HAP-1 (cell line): ENCODE data around the gene CPE.

Source experiments
- DNase-seq, 2 experiments: peaks; one replicate each; pipeline ENCODE4 v3.0.0-alpha.2; 2016 to 2020; ENCODE audit warnings: low spot score in 2 of 2
- H3K27me3 ChIP-seq: fragments of 250-450 bp; sonication (Bioruptor Pico); 2 replicates; pipeline ENCODE4 v1.5.1; 2020; ENCODE audit warnings: low read depth, mild to moderate bottlenecking, moderate library complexity
- H3K36me3 ChIP-seq: fragments of 250-450 bp; sonication (Bioruptor Pico); replicated peaks from 2 replicates; pipeline ENCODE4 v1.5.1; 2020; ENCODE audit warnings: mild to moderate bottlenecking
- H3K4me1 ChIP-seq: fragments of 250-450 bp; sonication (Bioruptor Pico); 2 replicates; pipeline ENCODE4 v1.5.1; 2020; ENCODE audit warnings: mild to moderate bottlenecking
- H3K4me3 ChIP-seq: fragments of 250-450 bp; sonication (Bioruptor Pico); 2 replicates; pipeline ENCODE4 v1.5.1; 2020; ENCODE audit warnings: mild to moderate bottlenecking, moderate library complexity
- H3K9me3 ChIP-seq: fragments of 250-450 bp; sonication (Bioruptor Pico); 2 replicates; pipeline ENCODE4 v1.5.1; 2020; ENCODE audit warnings: mild to moderate bottlenecking, moderate library complexity
- in situ Hi-C: fragments of 300-500 bp; cut with MboI; formaldehyde crosslinking; loops from 3 replicates; pipeline ENCODE4 v1.14.3; 2020; ENCODE audit warnings: low sequenced_read_pairs, inconsistent platforms, mixed read lengths

The CPE gene

DNA sequence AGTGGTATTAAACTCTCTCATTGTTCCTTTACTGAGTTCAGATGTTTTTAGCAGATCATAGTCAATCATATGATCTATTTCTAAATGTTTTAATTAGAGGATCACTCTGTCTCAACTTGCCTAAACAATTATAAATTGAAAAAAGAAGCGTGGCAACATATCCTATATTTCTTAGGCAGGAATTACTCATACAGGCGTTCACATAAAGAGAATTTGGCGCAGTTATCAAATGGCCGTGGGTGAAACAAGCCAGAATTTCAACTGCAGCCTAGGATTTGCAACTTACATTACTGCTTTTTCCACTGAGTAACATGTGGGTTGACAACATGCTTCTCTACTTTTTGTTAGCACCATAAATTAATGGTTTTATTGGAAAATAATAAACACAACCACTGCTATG is 141.3 kb downstream of the CPE start:
- Histone ChIP-seq H3K36me3 (no peaks in the 10 kb centered on the region), H3K9me3 (no peaks in the 10 kb centered on the region), H3K27me3 (no peaks in the 10 kb centered on the region), H3K4me1 (peaks cover 9% of the 10 kb centered on the region; the same call in 1 of the 2 replicates), H3K4me3 (no peak overlapping the region)
- DNase-seq = no peak
- in situ Hi-C loops = no loop called here

- Histone ChIP-seq H3K4me1 (no peaks in the 10 kb centered on the region), H3K9me3 (no peaks in the 10 kb centered on the region), H3K27me3 (no peaks in the 10 kb centered on the region), H3K4me3 (no peak overlapping the region), H3K36me3 (no peaks in the 10 kb centered on the region)
- in situ Hi-C loops = no loop called here
- no peak for DNase-seq
These were observed 143.2 kb downstream of the CPE start for GRCh38 chr4:165522050-165522449.

DNA sequence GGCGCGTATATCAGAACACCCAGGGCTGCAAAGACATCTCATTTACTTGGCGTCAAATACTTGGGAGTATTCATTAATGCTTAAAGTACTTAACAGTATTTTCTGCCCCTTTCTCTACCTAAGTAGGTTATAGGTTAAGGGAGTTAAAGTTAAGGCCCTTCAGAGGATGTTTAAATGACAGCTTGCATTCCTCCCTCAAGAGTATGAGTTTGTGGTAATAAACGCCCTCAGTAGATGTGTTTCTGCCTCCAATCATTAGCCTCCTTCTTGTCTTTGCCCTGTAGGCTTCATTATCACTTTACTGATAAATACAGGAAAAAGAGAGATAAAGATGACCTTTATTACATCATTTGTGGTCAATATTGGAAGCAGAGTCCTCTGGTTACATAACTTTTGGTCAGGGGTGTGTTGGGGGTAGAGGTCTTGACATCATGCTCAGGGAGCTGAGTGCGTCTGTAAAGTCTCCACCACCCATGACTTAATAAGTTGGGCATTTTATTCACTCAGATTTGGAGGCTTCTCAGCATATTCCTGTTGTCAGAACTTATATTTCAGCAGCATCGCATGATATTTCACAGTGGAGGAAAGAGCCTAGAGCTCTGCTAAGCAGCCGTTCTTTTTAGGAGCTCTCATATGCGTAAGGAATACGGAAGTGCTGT is 145.9 kb downstream of the CPE start:
- Histone ChIP-seq H3K4me3 (no peak overlapping the region), H3K9me3 (no peaks in the 10 kb centered on the region), H3K27me3 (no peaks in the 10 kb centered on the region), H3K4me1 (no peaks in the 10 kb centered on the region), H3K36me3 (no peaks in the 10 kb centered on the region)
- in situ Hi-C loops = loop anchor here (25.0 kb wide), 1 partner anchor 1063 kb away; no protein-coding TSS in a partner anchor
- no peak for DNase-seq

GRCh38 chr4:165532976-165533375 is 154.2 kb downstream of the CPE start:
- Histone ChIP-seq H3K4me1 (peaks cover 3% of the 10 kb centered on the region; the same call in 1 of the 2 replicates), H3K36me3 (no peaks in the 10 kb centered on the region), H3K4me3 (no peak overlapping the region), H3K27me3 (no peaks in the 10 kb centered on the region; the same call in 1 of the 2 replicates), H3K9me3 (no peaks in the 10 kb centered on the region)
- in situ Hi-C loops = loop anchor here (10.0 to 25.0 kb wide), 2 partner anchors 562 to 1054 kb away; no protein-coding TSS in a partner anchor
- peak; percentile 13 to 42 for DNase-seq

- peak; percentile 17 to 32 for DNase-seq
These were observed 158.3 kb downstream of the CPE start for GRCh38 chr4:165537028-165537648.

GRCh38 chr4:165539801-165540200 is 161.0 kb downstream of the CPE start:
- DNase-seq = no peak

More at GRCh38 chr4:165537028-165537648, 158.3 kb downstream of the CPE start:
- Histone ChIP-seq H3K9me3 (no peaks in the 10 kb centered on the region), H3K36me3 (no peaks in the 10 kb centered on the region), H3K4me3 (no peak overlapping the region), H3K27me3 (no peaks in the 10 kb centered on the region; the same call in 1 of the 2 replicates), H3K4me1 (peaks cover 3% of the 10 kb centered on the region; the same call in 1 of the 2 replicates)
- in situ Hi-C loops = loop anchor here (10.0 to 25.0 kb wide), 2 partner anchors 558 to 1050 kb away; no protein-coding TSS in a partner anchor

GRCh38 chr4:165540206-165540830 is 161.5 kb downstream of the CPE start:
- DNase-seq = no peak
- in situ Hi-C loops = loop anchor here (25.0 kb wide), 1 partner anchor 1047 kb away; no protein-coding TSS in a partner anchor

More at GRCh38 chr4:165539801-165540200, 161.0 kb downstream of the CPE start:
- in situ Hi-C loops = loop anchor here (10.0 to 25.0 kb wide), 2 partner anchors 555 to 1048 kb away; no protein-coding TSS in a partner anchor
- no peaks in the 10 kb centered on the region for H3K4me1 ChIP-seq
- no peaks in the 10 kb centered on the region; the same call in 1 of the 2 replicates for H3K27me3 ChIP-seq
- no peaks in the 10 kb centered on the region for H3K36me3 ChIP-seq
- H3K9me3 ChIP-seq = no peaks in the 10 kb centered on the region
- no peak overlapping the region for H3K4me3 ChIP-seq

GRCh38 chr4:165541851-165542459 is 163.1 kb downstream of the CPE start:
- no peaks in the 10 kb centered on the region for H3K27me3 ChIP-seq
- H3K36me3 ChIP-seq = no peaks in the 10 kb centered on the region
- no peak for DNase-seq
- H3K4me3 ChIP-seq = no peak overlapping the region
- in situ Hi-C loops = loop anchor here (25.0 kb wide), 1 partner anchor 1045 kb away; no protein-coding TSS in a partner anchor
- H3K9me3 ChIP-seq = no peaks in the 10 kb centered on the region
- no peaks in the 10 kb centered on the region for H3K4me1 ChIP-seq

More at GRCh38 chr4:165540206-165540830, 161.5 kb downstream of the CPE start:
- H3K9me3 ChIP-seq = no peaks in the 10 kb centered on the region
- no peaks in the 10 kb centered on the region for H3K36me3 ChIP-seq
- H3K4me3 ChIP-seq = no peak overlapping the region
- no peaks in the 10 kb centered on the region; the same call in 1 of the 2 replicates for H3K27me3 ChIP-seq
- no peaks in the 10 kb centered on the region for H3K4me1 ChIP-seq

DNA sequence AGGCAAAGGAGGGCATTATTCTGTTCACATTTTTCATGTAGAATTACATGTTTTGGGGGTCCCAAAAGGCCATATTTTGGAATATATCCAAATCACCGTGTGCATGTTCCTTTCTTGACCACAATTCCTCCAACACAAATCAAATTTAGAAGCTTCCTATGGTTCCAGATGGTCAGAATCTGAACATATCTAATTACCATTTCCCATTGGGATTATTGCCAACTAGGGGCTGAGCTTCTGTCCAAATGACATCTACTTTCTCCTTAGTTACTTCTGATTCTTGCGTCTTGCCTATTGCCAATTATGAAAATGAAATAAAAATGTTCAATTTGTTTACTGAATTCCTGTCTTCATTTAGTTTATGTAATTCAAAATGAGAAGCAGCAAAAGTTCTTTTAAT is 163.7 kb downstream of the CPE start:
- Histone ChIP-seq H3K27me3 (no peaks in the 10 kb centered on the region), H3K4me3 (no peak overlapping the region), H3K9me3 (no peaks in the 10 kb centered on the region), H3K4me1 (no peaks in the 10 kb centered on the region), H3K36me3 (no peaks in the 10 kb centered on the region)
- in situ Hi-C loops = loop anchor here (25.0 kb wide), 1 partner anchor 1045 kb away; no protein-coding TSS in a partner anchor
- no peak for DNase-seq
